22Rv1 (cell line): ENCODE measurements around the gene PXMP4.

Source experiments
- ZFX ChIP-seq: fragments of 450-650 bp; IDR thresholded peaks from 2 replicates; pipeline ENCODE4 v1.6.1; 2017; ENCODE audit warnings: antibody characterized with exemption, borderline replicate concordance
- TF ChIP-seq, protein P1 (sequence below): fragments of 450-650 bp; IDR thresholded peaks from 2 replicates; pipeline ENCODE4 v1.5.1; 2017; ENCODE audit warnings: mild to moderate bottlenecking

GRCh38 chr20:33667676-33668465, 52.2 kb downstream of the PXMP4 start:
- TF ChIP-seq, protein P1, sequence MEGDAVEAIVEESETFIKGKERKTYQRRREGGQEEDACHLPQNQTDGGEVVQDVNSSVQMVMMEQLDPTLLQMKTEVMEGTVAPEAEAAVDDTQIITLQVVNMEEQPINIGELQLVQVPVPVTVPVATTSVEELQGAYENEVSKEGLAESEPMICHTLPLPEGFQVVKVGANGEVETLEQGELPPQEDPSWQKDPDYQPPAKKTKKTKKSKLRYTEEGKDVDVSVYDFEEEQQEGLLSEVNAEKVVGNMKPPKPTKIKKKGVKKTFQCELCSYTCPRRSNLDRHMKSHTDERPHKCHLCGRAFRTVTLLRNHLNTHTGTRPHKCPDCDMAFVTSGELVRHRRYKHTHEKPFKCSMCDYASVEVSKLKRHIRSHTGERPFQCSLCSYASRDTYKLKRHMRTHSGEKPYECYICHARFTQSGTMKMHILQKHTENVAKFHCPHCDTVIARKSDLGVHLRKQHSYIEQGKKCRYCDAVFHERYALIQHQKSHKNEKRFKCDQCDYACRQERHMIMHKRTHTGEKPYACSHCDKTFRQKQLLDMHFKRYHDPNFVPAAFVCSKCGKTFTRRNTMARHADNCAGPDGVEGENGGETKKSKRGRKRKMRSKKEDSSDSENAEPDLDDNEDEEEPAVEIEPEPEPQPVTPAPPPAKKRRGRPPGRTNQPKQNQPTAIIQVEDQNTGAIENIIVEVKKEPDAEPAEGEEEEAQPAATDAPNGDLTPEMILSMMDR = peak; percentile 95
- TF ChIP-seq ZFX = no peak
